ENCODE data around the gene GLG1. TPM values are rescaled to one million over a fixed set of nuclear protein-coding genes. Genes with fewer than 3 reads are reported as not detected.

GLG1 gene
- polyA plus RNA-seq (2013, experiment 1 of 2; ENCODE audit: insufficient read length), result 152 TPM
- polyA plus RNA-seq (2013, experiment 2 of 2; ENCODE audit: insufficient read length), result 220 TPM

DNA sequence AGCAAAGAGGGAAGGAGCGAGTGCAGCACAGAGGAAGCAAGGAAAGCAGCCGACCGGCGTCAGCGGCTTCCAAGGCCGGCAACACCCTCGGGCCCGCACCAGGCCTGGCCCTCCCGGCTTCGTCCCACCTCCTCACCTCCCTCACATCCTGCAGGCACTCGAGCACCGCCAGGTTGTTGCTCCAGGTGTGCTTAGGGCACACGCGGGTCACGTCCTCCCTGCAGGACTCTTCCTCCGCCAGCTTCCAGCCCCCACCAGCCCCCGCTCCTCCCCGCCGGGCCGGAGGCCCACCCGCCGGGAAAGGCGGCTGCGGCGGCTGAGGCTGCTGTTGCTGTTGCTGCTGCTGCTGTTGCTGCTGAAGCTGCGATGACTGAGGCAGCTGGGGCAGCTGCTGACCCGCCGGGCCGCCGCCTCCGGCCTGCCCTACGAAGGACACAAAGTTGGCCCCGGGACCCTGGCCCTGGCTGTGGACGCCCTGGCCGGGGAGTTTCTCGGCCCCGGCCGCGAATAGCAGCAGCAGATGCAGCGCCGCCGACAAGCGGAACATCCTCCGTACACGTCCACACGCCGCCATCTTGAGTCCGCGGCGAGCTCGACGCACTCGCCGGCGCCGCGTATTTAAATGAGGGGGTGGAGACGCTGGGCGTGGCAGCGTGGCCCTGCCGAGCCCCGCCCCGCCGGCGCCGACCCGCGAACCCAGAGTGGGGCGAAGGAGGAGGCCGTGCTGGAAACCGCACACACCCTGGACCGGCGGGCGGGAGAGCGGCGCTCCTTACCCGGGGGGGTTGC lies at the start of gene GLG1:
GLG1 (minus strand) TSS at position 594 of the 789 bp plus-strand sequence; CDS start at position 574, 20 bp downstream.
- peak; percentile 91 for DNase-seq

DNA sequence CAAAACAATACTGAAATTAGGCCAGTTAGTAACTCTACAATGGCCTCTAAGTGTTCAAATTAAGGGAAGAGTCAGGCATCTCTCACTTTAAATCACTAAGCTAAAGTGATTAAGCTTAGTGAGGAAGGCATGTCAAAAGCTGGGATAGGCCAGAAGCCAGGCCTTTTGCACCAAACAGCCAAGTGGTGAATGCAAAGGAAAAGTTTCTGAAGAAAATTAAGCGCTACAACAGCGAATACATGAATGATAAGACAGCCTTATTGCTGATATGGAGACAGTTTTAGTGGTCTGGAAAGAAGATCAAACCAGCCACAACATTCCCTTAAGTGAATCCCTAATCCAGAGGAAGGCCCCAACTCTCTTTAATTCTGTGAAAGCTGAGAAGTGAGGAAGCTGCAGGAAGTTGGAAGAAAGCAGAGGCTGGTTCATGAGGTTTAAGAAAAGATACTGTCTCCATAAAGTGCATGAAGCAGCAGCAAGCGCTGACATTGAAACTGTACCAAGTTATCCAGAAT lies 47.7 kb upstream of the GLG1 start:
- no peak for DNase-seq

DNA sequence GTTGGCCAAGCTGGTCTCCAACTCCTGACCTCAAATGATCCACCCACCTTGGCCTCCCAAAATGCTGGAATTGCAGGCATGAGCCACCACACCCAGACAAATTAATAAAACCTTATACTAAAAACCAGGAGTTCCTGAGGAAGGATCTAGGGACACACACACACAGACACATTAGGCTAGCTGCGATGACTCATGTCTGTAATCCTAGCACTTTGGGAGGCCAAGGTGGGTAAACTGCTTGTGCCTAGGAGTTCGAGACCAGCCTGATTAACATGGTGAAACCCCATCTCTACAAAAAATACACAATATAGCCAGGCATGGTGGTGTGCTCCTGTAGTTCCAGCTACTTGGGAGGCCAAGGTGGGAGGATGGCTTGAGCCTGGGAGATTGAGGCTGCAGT lies 46.0 kb upstream of the GLG1 start:
- DNase-seq, result peak; percentile 61

DNA sequence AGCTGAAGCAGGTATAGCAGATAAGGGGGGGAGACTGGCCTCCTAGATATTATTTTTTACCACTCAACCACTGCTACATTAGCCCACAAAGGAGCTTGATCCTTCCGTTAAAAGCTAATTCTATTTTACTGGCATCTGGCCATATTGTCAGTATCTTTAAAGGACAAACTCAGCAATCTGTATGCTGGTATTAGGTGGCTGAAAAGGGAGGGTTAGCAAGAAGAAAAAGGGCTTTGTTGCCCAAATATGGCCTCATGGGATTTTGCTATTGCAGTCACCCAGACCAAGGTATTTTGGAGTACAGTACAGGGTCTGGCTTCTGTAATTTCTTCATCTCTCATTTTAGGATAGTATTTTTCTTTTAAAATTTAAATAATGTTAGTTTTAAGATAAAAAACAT lies 45.3 kb upstream of the GLG1 start:
- no peak for DNase-seq

DNA sequence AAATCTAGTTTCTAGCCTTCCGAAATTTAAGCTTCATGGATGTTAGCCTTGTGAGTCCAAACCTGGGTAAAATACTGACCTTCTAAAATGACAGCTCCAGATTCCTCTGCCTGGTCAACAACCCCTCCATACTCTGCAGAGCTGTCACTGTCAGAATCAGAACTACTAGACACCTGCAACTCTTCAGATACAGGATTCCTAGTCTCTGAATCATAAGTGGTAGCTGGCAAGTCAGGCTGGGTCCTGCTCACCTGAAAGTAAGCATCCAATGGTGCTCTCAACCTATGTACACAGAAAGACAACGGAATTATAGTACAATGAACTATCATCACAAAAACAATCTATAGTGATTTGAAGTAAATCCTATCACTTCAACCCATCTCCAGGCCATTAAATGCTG lies 44.9 kb upstream of the GLG1 start:
- no peak for DNase-seq

DNA sequence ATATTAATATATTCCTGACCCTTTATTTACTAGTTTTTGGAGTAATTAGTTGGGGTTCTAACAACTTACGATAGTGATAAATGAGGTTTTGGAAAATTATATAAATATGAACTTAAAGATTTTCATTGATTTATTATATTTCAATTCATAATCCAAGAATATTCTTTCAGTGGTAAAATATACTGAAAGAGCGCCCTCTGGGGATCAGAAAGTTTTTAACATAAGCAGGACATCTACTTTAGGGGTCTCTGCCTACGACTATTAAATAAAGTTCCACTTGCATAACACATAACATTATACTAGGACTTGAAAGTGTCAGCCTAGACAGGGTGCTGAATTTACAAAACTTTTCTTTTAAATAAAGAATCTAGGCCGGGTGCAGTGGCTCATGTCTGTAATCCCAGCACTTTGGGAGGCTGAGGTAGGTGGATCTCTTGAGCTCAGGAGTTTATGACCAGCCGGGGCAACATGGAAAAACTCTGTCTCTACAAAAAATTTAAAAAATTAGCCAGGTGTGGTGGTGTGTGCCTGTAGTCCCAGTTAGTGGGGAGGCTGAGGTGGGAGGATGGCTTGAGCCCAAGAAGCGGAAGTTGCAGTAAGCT lies 44.2 kb upstream of the GLG1 start:
- DNase-seq, result no peak

DNA sequence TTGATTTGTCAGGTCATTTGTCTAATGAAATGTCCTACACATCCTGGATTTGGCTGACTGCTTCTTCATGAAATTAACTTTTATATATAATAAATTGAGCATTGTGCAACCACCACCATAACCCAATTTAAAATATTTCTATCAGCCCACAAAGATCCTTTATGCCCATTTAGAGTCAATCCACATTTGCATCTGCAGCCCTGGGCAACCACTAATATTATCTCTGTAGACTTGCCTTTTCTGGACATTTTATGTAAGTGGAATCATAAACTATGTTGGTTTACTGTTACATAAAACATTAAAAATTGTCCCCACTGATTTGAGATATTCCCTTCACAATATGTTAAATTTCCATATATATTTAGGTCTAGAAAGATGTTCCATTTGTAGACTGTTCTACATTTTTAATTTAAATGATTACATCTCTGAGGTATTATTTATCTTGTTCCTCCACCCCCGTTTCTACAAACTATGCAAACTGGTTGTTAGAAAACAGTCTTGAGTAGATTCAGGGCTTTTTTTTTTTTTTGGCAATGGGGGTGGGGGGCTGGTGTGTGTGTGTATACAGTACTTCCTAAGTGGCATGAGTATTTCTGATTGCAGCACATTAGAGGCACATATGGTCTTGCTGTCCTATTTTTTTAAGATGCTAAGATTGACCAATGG lies 43.1 kb upstream of the GLG1 start:
- DNase-seq, result peak; percentile 66

DNA sequence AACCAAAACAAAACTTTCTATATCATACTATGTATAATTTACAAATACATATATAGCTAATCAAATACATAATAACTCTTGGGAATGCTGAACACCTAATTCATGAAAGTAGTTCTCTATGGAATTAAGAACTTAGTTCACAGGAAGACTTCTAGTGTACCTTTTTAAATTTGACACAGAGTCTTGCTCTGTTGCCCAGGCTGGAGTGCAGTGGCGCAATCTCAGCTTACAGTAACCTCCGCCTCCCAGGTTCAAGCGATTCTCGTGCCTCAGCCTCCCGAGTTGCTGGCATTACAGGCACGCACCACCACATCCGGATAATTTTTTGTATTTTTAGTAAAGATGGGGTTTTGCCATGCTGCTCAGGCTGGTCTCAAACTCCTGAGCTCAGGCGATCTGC lies 35.1 kb upstream of the GLG1 start:
- DNase-seq, result no peak

DNA sequence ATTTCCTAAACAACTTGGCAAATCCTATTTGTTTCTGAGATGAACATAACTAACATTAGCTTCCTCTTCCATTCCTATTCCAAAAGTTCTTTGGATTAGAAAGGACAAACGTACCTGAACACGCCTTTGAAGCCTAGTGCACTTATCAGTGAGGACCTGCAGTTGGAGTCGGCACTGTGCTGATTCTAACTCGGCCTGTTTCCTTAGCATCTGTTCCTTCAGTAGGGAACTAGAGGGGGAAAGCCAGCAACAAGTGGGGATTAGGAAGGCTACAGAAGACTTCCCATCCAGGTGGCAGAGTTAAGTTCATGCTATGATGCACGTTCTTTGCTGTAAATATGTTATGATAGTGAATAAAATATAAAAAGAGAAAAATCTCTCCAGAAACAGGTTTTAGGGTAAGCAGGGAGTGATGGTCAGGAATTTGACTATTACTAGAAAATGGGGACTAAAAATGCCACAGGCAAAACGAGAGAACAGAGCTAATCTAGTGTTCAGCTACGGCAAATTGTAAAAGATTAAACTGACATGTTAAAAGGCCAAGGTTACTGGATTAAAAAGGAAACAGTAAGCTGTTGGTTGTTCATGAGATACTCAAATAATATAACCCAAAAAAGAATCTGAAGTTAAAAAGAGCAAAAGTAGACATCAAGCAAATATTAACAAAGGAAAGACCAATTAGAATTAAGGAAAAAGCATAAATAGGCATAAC lies 31.0 kb upstream of the GLG1 start:
- DNase-seq, result no peak

DNA sequence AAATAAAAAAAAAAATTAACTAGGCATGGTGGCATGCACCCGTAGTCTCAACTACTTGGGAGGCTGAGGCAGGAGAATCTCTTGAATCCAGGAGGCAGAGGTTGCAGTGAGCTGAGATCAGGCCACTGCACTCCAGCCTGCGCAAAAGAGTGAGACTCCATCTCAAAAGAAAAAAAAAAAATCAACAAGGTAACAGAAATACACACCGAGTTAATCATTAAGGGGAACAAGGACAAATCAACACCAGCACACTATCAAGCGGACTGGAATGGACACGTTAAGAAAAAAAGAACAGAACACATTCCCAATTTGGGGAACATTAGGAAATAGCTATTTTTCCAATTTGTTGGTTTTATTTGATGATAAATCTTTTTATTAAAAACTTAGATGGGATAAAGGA lies 28.4 kb upstream of the GLG1 start:
- DNase-seq, result no peak

DNA sequence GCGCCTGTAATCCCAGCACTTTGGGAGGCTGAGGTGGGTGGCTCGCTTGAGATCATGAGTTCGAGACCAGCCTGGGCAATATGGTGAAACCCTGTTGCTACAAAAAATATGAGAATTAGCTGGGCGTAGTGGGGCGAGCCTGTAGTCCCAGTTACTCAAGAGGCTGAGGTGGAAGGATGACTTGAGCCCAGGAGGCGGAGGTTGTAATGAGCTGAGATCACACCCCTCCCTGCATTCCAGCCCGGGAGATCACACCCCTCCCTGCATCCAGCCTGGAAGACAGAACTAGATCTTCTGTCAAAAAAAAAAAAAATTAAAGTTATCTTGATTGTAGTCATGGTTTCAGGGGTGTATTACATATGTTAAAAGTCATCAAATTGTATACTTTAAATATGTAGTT lies 26.8 kb upstream of the GLG1 start:
- DNase-seq, result peak; percentile 16

DNA sequence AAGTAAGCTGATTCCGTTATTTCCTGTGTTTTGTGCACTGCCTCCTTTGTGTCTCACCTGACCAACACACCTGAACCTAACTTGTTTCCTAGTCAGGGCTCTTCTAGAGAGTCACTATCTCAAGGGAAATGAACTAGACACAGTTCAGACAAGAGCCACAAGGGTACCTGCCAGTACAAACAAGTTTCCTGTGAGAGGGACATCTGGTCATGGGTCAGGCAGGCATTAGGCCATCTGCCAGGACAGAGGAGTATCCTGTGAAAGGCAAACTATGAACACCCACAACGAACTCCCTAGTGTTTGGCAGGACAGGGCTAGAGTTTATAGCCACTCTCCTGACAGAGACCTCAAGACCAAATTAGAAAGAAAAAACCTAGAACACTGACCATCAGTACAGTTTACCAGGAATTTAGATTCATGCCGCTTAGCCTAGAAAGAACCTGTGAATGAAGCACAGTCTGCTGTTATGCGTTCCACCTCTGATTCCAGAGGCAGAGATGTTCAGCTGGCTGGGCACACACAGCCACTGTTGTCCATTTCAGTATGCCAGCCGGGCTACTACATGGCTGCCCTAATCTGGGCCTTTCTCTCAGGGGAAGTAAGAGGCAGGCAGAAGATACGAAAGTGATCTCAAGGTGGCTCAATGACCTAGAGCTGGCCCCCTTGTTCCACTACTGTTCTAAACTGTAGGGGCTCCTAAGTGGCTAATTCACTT lies 20.7 kb upstream of the GLG1 start:
- no peak for DNase-seq

DNA sequence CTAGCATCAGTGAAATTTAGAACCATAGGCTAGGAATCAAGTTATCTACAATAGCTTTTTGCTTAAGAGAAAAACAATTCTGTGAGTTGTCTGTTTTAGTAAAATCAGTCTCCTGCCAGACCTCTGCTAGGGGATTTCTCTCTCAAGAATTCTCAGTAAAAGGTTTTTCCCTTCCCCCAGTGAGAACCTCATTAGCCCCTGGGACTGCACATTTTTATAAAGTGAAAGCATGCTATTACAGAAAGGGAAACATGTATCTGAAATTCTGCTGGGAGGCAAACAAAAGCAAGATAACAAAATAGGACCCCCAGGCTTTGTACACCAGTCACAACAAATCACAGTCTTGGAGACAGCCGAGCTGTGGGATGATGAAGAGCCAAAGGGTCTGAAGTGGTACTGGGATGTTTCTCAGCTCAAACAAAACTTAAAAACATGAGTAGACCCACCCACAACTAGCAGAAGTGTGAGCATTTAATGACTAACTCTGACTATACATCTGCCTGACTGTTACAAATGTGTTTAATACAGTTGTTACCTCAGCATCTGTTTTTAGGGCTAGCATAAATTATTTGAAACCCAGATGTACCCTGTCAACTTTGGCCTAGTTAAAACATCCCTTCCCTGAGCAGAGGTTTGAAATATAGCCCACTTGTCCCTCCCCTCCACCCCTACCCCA lies 20.0 kb upstream of the GLG1 start:
- peak; percentile 39 for DNase-seq

DNA sequence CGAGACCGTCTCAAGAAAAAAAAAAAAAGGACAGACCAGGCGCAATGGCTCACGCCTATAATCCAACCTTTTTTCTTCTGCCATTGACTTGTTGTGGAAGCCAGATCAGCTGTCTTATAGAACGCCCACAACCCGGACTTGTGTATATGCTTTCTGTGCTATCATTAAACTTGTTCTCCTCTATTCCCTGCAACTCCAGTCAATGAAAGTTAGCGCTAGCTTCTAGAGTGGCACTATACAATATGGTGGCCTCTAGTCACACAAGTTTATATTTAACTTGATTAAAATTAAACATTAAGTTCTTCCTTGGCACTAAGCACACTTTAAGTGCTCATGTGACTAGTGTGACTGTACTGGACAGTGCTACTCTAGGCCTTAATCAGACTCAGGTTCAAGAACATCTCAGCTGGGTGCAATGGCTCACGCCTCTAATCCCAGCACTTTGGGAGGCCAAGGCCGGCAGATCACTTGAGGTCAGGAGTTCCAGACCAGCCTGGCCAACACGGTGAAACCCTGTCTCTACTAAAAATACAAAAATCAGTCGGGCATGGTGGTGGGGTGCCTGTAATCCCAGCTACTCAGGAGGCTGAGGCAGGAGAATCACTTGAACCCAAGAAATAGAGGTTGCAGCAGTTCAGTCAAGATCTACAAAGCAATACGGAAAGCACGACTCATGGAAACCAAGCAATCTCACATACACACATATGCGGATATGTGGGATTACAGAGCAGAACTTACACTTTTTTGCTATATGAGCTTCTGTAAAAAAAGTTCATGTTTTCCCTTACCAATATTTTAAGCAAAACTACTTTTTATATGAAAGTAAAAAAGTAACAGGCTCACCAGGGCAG lies 18.8 kb upstream of the GLG1 start:
- no peak for DNase-seq

DNA sequence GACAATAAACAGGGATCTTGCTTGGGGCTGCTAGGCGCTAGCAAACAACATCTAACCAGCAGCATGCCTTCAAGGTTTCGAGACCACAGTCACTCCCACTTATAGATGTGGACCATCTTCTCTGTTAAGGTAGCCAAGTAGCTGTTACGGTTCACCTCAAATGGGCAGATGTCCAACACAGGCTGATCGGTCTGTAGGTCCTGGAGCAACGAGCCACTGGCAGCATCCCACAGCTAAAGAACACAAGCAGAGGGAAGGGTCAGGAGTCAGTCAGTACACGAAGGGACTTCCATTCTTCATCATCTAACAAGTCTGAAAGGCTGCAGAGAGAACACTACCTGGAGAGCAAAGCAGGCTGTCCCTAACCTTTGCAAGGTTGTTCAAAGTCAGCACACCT lies 16.9 kb upstream of the GLG1 start:
- no peak for DNase-seq

DNA sequence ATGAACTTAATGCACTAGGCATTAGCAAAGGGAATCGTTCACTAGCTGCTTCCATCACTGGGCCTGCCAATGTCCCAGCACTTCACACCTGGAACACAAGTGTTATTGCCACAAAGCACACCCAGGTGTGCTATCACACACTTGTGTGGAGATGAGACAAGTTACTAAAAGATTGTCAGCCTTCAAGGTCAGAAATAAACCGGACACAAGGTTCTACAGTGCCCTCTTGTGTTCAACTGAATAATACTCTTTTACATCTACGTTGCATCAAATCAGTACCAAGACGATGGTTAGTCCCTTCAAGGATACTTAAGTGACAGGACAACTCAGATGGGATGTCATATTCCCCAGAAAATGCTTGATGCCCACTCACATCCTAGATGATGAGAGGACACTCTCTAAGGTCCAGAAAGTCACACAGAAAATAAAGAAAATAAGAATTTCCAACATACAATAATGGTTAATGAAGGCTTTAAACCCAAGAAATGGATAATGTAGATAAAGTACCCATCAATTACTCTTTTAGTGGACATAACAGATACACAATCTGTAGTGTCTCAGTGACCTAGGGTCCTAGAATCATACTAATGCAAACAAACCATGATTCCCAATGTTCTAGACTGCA lies 16.4 kb upstream of the GLG1 start:
- DNase-seq, result peak; percentile 50

DNA sequence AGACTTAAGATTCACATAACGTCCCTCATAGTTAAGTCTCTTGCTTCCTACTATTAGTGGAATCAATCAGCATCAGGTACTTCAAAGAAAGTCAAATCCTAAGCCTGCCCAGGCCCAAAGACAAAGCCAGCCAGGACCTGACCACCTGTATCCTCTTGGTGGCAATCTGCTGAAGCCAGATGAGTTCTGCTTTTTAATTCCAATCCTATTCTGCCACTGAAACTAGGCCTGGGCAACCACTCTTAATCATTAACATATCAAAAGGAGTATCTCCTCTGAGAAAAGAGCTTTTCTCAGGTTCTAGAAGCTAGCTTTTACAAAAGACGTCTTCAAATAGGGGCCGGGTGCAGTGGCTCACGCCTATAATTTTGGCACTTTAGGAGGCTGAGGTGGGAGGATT lies 15.1 kb upstream of the GLG1 start:
- no peak for DNase-seq

DNA sequence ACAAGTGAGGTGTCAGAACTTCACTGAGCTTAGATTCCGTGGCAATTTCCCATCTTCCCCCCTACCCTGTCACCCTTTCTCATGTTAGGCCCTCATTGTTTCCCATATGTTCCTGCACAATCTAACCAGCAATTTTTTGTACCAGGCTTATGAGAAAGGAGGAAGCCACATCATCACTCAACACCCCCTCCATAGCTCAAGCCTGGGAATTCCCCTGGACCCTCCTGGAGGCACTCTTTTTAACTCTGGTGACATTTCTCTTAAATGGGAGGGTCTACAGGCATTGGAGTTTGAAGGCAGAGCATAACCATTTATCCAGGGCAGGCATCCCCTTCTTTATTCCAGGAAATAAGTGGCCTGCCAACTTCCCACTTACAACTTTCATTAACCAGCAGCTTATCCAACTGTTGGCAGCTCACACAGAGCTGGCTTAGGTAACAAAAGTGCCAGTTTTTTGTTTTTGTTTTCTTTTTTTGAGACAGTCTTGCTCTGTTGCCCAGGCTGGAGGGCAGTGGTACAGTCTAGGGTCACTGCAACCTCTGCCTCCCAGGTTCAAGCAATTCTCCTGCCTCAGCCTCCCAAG lies 10.4 kb upstream of the GLG1 start:
- no peak for DNase-seq

DNA sequence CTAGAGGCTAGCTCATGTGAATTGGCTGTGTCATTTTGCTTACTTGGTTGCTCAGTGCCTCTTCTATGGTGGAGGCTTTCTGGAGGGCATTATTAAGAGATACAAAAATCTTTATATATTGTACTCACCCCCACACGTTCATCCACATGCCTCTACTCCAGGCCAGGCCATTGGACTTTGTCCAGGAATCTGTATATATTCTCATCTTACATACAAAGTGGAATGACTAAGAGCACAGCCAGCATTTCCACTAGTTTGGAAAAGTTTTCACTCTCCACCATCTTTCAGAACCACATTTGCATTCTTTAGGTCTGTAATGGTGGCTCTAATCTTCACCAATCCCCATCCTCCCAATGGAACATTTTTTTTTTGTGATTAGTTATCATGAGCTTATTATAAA lies 4.8 kb upstream of the GLG1 start:
- peak; percentile 70 for DNase-seq

DNA sequence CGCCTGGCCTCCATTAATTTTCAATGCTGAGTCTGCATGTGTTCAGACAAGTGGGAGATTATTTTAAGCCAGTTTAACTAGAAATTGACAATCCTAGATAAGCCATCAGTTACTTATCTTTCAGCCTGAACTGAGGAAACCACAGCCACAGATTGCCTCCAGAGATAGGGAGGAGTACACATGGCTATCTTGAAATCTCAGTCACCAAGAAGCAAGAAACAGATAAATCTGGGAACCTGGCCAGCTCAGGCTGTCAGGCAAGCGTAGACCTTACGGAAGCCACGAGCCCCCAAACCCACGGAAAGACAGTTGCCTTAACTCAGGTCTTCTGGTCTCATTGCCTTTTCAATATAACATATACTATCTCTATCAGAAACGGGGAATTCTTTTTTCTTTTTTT lies 2.0 kb upstream of the GLG1 start:
- DNase-seq, result no peak

Measured in fibroblast of skin of back (primary cell).